H9 (cell line): ENCODE results near the gene DAPP1. TPM values are rescaled to one million over a fixed set of nuclear protein-coding genes. Genes with fewer than 3 reads are reported as not detected.

Experiments used
- DNase-seq: peaks from one replicate; pipeline ENCODE4 v3.0.0-alpha.2; 2017
- H2AFZ ChIP-seq: one replicate; pipeline ENCODE4 v1.6.1; 2013; ENCODE audit warnings: mild to moderate bottlenecking, low read length, control low read depth, moderate library complexity
- H2AK5ac ChIP-seq: 2 replicates; pipeline ENCODE4 v1.6.1; 2013; ENCODE audit warnings: low read length, control low read depth, mixed read lengths; ENCODE audit not compliant: insufficient read length
- H2BK120ac ChIP-seq: one replicate; pipeline ENCODE4 v1.6.1; 2013; ENCODE audit warnings: low read depth, mild to moderate bottlenecking, low read length, control low read depth, inconsistent platforms; ENCODE audit not compliant: poor library complexity, severe bottlenecking
- H2BK12ac ChIP-seq: 2 replicates; pipeline ENCODE4 v1.6.1; 2013; ENCODE audit warnings: low read length, control low read depth, mixed read lengths, low read depth; ENCODE audit not compliant: insufficient read length
- H2BK15ac ChIP-seq: 2 replicates; pipeline ENCODE4 v1.6.1; 2013; ENCODE audit warnings: low read depth, low read length, control low read depth
- H2BK20ac ChIP-seq: one replicate; pipeline ENCODE4 v1.6.1; 2013; ENCODE audit warnings: low read depth, mild to moderate bottlenecking, low read length, control low read depth, inconsistent platforms; ENCODE audit not compliant: poor library complexity, severe bottlenecking
- H2BK5ac ChIP-seq: 2 replicates; pipeline ENCODE4 v1.6.1; 2013; ENCODE audit warnings: low read length, control low read depth, mixed read lengths; ENCODE audit not compliant: insufficient read length
- H3K14ac ChIP-seq: 2 replicates; pipeline ENCODE4 v1.6.1; 2013; ENCODE audit warnings: low read length, control low read depth; ENCODE audit not compliant: insufficient read depth
- H3K18ac ChIP-seq: 2 replicates; pipeline ENCODE4 v1.6.1; 2013; ENCODE audit warnings: low read depth, mild to moderate bottlenecking, mixed read lengths, low read length, control low read depth; ENCODE audit not compliant: insufficient read length
- H3K23ac ChIP-seq: 2 replicates; pipeline ENCODE4 v1.6.1; 2013; ENCODE audit warnings: low read length, control low read depth, mixed read lengths, low read depth; ENCODE audit not compliant: insufficient read length
- H3K23me2 ChIP-seq: 2 replicates; pipeline ENCODE4 v1.6.1; 2013; ENCODE audit warnings: low read depth, mild to moderate bottlenecking, mixed read lengths, low read length, control low read depth; ENCODE audit not compliant: insufficient read length, poor library complexity, severe bottlenecking
- H3K27ac ChIP-seq: 2 replicates; pipeline ENCODE4 v1.5.1; 2013; ENCODE audit warnings: low read length, control low read depth, mixed read lengths, low read depth; ENCODE audit not compliant: insufficient read length
- H3K27me3 ChIP-seq: 2 replicates; pipeline ENCODE4 v1.6.1; 2013; ENCODE audit warnings: low read length, control low read depth, inconsistent platforms; ENCODE audit not compliant: insufficient read depth
- H3K4ac ChIP-seq: 2 replicates; pipeline ENCODE4 v1.6.1; 2013; ENCODE audit warnings: low read depth, mild to moderate bottlenecking, control low read depth, inconsistent platforms, low read length, moderate library complexity
- H3K4me1 ChIP-seq: 2 replicates; pipeline ENCODE4 v1.6.1; 2013; ENCODE audit warnings: low read length, control low read depth, inconsistent platforms; ENCODE audit not compliant: insufficient read depth
- H3K4me2 ChIP-seq: 2 replicates; pipeline ENCODE4 v1.6.1; 2013; ENCODE audit warnings: low read length, control low read depth, mixed read lengths; ENCODE audit not compliant: insufficient read length, insufficient read depth
- H3K56ac ChIP-seq: 2 replicates; pipeline ENCODE4 v1.6.1; 2013; ENCODE audit warnings: low read depth, mild to moderate bottlenecking, mixed read lengths, low read length, control low read depth; ENCODE audit not compliant: insufficient read length
- H3K79me1 ChIP-seq: 2 replicates; pipeline ENCODE4 v1.6.1; 2013; ENCODE audit warnings: low read depth, mild to moderate bottlenecking, moderate library complexity, low read length, control low read depth, inconsistent platforms; ENCODE audit not compliant: insufficient read depth, poor library complexity, severe bottlenecking
- H3K79me2 ChIP-seq: 2 replicates; pipeline ENCODE4 v1.6.1; 2013; ENCODE audit warnings: low read length, control low read depth, inconsistent platforms; ENCODE audit not compliant: insufficient read depth
- H3K9ac ChIP-seq: 2 replicates; pipeline ENCODE4 v1.6.1; 2013; ENCODE audit warnings: low read length, control low read depth, mixed read lengths; ENCODE audit not compliant: insufficient read length; ENCODE audit errors: extremely low read depth
- H3K9me3 ChIP-seq: one replicate; pipeline ENCODE4 v1.6.1; 2013; ENCODE audit warnings: low read depth, low read length, inconsistent platforms; ENCODE audit not compliant: control insufficient read depth
- H3T11ph ChIP-seq: one replicate; pipeline ENCODE4 v1.6.1; 2013; ENCODE audit warnings: mild to moderate bottlenecking, low read length, control low read depth, inconsistent platforms
- H4K20me1 ChIP-seq: one replicate; pipeline ENCODE4 v1.6.1; 2013; ENCODE audit not compliant: control insufficient read depth, insufficient read length, insufficient read depth
- H4K5ac ChIP-seq: 2 replicates; pipeline ENCODE4 v1.6.1; 2013; ENCODE audit warnings: low read depth, mild to moderate bottlenecking, mixed read lengths, low read length, control low read depth; ENCODE audit not compliant: insufficient read length
- H4K8ac ChIP-seq: replicated peaks from 2 replicates; pipeline ENCODE4 v1.6.1; 2013; ENCODE audit warnings: low read length, control low read depth, mixed read lengths, low read depth; ENCODE audit not compliant: insufficient read length
- H4K91ac ChIP-seq: 2 replicates; pipeline ENCODE4 v1.6.1; 2013; ENCODE audit warnings: low read depth, mild to moderate bottlenecking, moderate library complexity, mixed read lengths, low read length, control low read depth; ENCODE audit not compliant: insufficient read length
- H3K27ac Mint-ChIP-seq, 3 experiments: 2 replicates in 2 of 3; 3 replicates in 1 of 3; pipeline ENCODE4 v1.8.0; 2020 to 2021; ENCODE audit warnings: mixed read lengths in 3 of 3, mild to moderate bottlenecking in 1 of 3, moderate library complexity in 1 of 3
- H3K27me3 Mint-ChIP-seq: 2 replicates; pipeline ENCODE4 v1.8.0; 2021; ENCODE audit warnings: low read depth, mild to moderate bottlenecking, moderate library complexity, mixed read lengths
- H3K36me3 Mint-ChIP-seq, 3 experiments: 2 replicates in 2 of 3; 3 replicates in 1 of 3; pipeline ENCODE4 v1.8.0; 2020 to 2021; ENCODE audit warnings: low read depth in 3 of 3, mixed read lengths in 3 of 3; ENCODE audit not compliant: insufficient read depth in 1 of 3
- H3K4me1 Mint-ChIP-seq, 2 experiments: 2 replicates each; pipeline ENCODE4 v1.8.0; 2020; ENCODE audit warnings: mixed read lengths in 2 of 2
- H3K4me3 Mint-ChIP-seq, 2 experiments: 2 replicates in 1 of 2; 3 replicates in 1 of 2; pipeline ENCODE4 v1.8.0; 2020 to 2021; ENCODE audit warnings: mild to moderate bottlenecking in 2 of 2, mixed read lengths in 2 of 2, moderate library complexity in 1 of 2
- H3K9me3 Mint-ChIP-seq, 2 experiments: 2 replicates in 1 of 2; 3 replicates in 1 of 2; pipeline ENCODE4 v1.8.0; 2020; ENCODE audit warnings: mild to moderate bottlenecking in 2 of 2, mixed read lengths in 2 of 2, moderate library complexity in 1 of 2
- WGBS: extraction: QIAGEN DNeasy Blood & Tissue Kit; methylation state at CpG from one replicate; pipeline ENCODE4 v1.1.7; 2013; ENCODE audit warnings: missing lambda C conversion rate, low lambda C conversion rate, mixed read lengths; ENCODE audit not compliant: insufficient read length; ENCODE audit errors: extremely low coverage; 5-methylcytosine and 5-hydroxymethylcytosine counted together
- total RNA-seq: library from RNA; stranded (reverse); gene quantifications from 2 replicates; pipeline ENCODE4 v1.2.1, GENCODE V29; 2021
- TF ChIP-seq, protein P1 (sequence below): fragments of 200-600 bp; sonication (generic); conservative IDR thresholded peaks from 3 replicates; pipeline ENCODE4 v1.8.0; 2021; ENCODE audit warnings: antibody characterized with exemption, mild to moderate bottlenecking

Gene DAPP1
- total RNA-seq, 1 experiment from 2014 or later = not detected

DNA sequence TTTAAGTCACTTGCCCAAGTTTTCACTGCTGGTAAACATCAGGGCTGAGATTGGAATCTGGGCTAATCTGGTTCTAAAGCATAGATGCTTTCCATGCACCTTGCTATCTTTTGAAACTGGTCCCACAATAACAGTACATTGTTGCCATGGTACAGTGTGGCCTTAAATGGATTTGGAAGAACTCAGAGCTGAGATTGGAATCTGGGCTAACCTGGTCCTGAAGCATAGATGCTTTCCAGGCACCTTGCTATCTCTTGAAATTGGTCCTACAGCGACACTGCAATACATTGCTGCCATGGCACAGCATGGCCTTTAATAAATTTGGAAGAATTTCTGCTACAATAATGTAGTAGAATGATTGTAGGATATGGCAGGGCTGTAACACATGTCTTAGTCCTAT lies 28.6 kb downstream of the DAPP1 start:
- TF ChIP-seq, protein P1, sequence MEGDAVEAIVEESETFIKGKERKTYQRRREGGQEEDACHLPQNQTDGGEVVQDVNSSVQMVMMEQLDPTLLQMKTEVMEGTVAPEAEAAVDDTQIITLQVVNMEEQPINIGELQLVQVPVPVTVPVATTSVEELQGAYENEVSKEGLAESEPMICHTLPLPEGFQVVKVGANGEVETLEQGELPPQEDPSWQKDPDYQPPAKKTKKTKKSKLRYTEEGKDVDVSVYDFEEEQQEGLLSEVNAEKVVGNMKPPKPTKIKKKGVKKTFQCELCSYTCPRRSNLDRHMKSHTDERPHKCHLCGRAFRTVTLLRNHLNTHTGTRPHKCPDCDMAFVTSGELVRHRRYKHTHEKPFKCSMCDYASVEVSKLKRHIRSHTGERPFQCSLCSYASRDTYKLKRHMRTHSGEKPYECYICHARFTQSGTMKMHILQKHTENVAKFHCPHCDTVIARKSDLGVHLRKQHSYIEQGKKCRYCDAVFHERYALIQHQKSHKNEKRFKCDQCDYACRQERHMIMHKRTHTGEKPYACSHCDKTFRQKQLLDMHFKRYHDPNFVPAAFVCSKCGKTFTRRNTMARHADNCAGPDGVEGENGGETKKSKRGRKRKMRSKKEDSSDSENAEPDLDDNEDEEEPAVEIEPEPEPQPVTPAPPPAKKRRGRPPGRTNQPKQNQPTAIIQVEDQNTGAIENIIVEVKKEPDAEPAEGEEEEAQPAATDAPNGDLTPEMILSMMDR = no peak
- Mint-ChIP-seq H3K9me3 (no peaks in the 10 kb centered on the region), H3K27ac (no peak overlapping the region), H3K4me1 (no peaks in the 10 kb centered on the region), H3K4me3 (no peak overlapping the region), H3K36me3 (no peaks in the 10 kb centered on the region), H3K27me3 (no peaks in the 10 kb centered on the region)
- Histone ChIP-seq H3K9me3 (no peaks in the 10 kb centered on the region), H4K5ac (no peak overlapping the region), H3K4me2 (no peak overlapping the region), H3K23ac (no peak overlapping the region), H3K4ac (no peak overlapping the region), H2BK15ac (no peak overlapping the region), H4K8ac (no peak overlapping the region), H2BK120ac (no peak overlapping the region), H3K23me2 (no peaks in the 10 kb centered on the region), H2BK20ac (no peak overlapping the region), H3K56ac (no peak overlapping the region), H2BK5ac (no peak overlapping the region), H3T11ph (no peak overlapping the region), H3K79me2 (no peaks in the 10 kb centered on the region), H3K4me1 (no peaks in the 10 kb centered on the region), H2AK5ac (no peak overlapping the region), H4K20me1 (no peaks in the 10 kb centered on the region), H3K27ac (no peak overlapping the region), H3K27me3 (no peaks in the 10 kb centered on the region), H2AFZ (no peak overlapping the region), H3K79me1 (no peaks in the 10 kb centered on the region), H4K91ac (no peak overlapping the region), H3K9ac (no peak overlapping the region), H3K14ac (no peak overlapping the region), H3K18ac (no peak overlapping the region), H2BK12ac (no peak overlapping the region)
- WGBS = no CpG with 5 or more reads among the region's 1 CpG
- DNase-seq = no peak
